GM13977 (cell line): ENCODE measurements around the gene BAIAP2.
"Not testable (repeated sequence)": the region's sequence is repeated elsewhere in the genome, so short reads cannot be mapped to it uniquely, and the experiment has no call there.

Source experiments
- DNase-seq: peaks from one replicate; pipeline ENCODE4 v3.0.0; 2012; ENCODE audit warnings: low spot score
- in situ Hi-C: fragments of 300-500 bp; cut with MboI; formaldehyde crosslinking; loops from one replicate; pipeline ENCODE4 v1.12.0; 2022; ENCODE audit warnings: low sequenced_read_pairs, low pct_unique_long_range_greater_than_20kb, mixed read lengths, inconsistent platforms; ENCODE audit not compliant: unreplicated experiment
- TF ChIP-seq, protein P1 (sequence below): IDR thresholded peaks from 2 replicates; pipeline ENCODE4 v1.5.1; 2012; ENCODE audit warnings: mild to moderate bottlenecking, control low read depth; ENCODE audit not compliant: insufficient read depth; ENCODE audit errors: extremely low read depth, missing control alignments

The BAIAP2 gene

DNA sequence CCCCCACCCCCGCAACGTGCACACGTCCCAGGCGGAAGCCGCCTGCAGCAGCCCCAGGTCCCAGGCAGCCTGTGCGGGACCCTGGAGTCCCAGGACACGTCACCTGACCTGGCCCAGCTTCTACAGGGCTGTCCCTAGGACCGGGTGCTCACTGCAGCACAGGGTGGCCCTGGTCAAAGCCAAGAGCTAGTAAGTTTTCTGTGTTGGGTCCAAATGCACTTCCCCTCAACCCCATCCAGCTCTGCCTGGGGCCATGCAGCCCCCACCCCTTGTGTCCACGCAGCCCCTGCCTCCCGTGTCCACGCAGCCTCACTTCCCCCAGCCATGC is 108.2 kb downstream of the BAIAP2 start:
- in situ Hi-C loops = no loop called here
- DNase-seq = no peak
- TF ChIP-seq, protein P1, sequence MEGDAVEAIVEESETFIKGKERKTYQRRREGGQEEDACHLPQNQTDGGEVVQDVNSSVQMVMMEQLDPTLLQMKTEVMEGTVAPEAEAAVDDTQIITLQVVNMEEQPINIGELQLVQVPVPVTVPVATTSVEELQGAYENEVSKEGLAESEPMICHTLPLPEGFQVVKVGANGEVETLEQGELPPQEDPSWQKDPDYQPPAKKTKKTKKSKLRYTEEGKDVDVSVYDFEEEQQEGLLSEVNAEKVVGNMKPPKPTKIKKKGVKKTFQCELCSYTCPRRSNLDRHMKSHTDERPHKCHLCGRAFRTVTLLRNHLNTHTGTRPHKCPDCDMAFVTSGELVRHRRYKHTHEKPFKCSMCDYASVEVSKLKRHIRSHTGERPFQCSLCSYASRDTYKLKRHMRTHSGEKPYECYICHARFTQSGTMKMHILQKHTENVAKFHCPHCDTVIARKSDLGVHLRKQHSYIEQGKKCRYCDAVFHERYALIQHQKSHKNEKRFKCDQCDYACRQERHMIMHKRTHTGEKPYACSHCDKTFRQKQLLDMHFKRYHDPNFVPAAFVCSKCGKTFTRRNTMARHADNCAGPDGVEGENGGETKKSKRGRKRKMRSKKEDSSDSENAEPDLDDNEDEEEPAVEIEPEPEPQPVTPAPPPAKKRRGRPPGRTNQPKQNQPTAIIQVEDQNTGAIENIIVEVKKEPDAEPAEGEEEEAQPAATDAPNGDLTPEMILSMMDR = no peak

DNA sequence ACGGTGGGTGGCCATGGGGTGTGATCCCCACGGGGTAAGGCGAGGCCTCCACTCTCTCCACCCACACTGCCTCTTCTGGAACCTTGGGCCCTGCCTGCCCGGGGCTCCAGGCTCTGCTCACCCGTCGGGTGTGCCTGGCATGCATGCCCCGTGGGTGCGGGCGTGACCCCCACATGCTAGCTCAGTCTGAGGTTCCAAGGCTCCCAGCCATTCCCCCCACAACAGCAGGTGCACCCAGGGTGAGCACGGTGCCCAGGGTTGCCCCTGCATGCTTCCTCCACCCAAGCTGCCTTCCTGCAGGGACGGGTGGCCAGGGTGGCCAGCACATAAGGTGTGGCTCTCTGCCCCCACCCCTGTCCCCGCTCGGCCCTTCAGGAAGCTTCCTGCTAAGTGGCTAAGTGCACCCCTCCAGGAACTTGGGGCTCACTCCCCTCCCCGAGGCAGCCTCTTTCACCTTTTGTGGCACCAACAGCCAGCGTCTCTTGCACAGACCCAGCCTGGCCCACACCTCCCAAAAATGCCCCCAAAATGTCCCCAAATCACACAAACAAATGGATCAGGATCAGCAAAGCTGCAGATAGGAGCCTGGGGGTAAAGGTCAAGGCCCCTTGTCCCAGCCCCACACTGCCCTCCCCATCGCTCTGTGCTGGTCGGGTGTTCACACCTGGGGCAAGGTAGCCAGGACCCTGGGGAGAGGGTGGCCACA is 108.9 kb downstream of the BAIAP2 start:
- in situ Hi-C loops = no loop called here
- TF ChIP-seq, protein P1 = no peak
- DNase-seq = no peak

DNA sequence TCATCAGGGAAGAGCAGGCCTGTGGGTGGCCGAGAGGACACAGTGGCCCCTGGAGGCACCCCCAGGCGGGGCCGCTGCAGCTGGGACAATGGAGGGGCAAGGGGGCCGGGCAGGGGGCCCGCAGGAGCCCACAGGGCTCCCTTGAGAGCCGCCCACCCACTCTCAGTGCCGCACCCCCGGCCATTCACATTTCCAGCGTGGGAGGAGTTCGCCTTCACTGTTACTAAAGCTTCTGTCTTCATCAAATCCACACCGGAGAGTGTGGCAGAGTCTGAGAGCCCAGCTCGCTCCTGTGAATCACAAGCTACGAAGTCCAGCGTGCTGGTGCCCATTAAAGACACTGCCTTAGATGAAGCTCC is 109.5 kb downstream of the BAIAP2 start:
- DNase-seq = no peak
- in situ Hi-C loops = no loop called here
- TF ChIP-seq, protein P1 = no peak

DNA sequence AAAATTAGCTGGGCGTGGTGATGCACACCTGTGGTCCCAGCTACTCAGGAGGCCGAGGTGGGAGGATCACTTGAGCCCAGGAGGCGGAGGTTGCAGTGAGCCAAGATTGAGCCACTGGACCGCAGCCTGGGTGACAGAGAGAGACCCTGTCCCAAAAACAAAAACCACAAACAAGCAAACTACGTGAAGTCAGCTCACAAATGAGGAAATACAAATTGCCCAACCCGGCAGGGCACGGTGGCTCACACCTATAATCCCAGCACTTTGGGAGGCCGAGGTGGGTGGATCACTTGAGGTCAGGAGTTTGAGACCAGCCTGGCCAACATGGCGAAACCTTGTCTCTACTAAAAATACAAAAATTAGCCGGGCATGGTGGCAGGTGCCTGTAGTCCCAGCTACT is 111.3 kb downstream of the BAIAP2 start:
- in situ Hi-C loops = not testable (repeated sequence)

DNA sequence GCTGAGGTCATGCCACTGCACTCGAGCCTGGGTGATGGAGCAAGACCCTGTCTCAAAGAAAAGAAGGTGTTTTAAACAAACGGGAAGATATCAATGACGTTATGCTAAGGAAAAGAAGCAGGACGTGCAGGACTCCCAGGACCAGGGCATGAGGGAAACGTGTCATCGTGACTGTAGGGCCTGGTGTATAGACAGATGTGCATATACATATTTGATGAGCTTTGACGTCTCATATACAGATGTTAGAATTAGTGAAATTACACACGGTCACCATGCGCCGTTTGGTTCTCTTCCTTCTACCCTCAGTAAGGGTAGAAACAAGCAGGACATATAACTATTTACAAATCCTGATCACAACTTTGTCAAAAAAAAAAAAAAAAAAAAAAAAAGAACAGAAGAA is 112.8 kb downstream of the BAIAP2 start:
- no peak for DNase-seq
- TF ChIP-seq, protein P1 = no peak
- in situ Hi-C loops = no loop called here

More for the DNA sequence above, 111.3 kb downstream of the BAIAP2 start:
- DNase-seq = not testable (repeated sequence)

DNA sequence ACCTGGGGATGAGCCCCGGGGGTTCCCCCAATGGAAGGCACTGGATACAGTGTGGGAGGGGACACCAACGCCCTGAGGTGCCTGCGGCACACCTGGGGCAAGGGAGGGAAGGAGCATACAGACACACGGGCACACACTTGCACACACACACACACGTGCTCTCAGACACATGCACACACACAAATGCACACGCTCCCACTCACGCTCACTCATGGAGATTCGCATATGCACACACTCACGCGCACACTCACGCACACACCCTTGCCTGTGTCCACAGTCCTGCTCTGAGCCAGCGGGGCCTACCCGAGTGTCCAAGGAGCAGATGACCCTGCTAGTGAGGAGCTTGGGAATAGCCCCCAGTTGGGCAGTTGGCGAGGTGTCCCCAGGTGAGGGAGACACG is 113.6 kb downstream of the BAIAP2 start:
- TF ChIP-seq, protein P1 = no peak
- no peak for DNase-seq
- in situ Hi-C loops = no loop called here

DNA sequence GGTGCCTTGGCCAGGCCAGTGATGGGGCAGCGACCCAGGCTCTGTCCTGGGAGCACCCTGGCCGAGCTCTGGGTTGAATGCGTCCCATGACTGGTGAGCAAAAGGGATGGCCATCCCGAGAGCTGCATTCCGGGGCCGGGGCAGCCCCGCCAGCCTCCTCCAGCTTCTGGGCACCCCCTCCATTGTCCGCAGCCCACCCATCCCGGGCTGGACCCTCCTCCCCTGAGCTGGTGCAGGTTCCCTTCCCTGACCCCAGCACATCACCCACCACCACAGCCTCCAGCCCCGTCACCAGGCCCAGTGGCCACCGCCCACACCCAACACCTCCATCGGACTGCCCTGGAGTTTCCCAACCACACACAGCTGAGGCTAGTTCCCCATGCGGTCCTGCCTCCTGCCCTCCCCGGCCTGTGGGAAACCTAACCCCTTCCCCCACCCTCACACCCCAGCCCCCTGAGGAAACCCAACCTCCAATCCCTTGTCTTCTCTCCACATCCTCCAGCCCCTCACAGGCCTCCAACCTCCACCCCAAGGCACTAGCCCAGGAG is 114.1 kb downstream of the BAIAP2 start:
- DNase-seq = no peak
- in situ Hi-C loops = no loop called here
- TF ChIP-seq, protein P1 = no peak
